SH-SY5Y (cell line): ENCODE data around the gene CD302.

Source experiments
- GATA2 ChIP-seq: IDR thresholded peaks from 2 replicates; pipeline ENCODE4 v1.6.1; 2011; ENCODE audit warnings: mild to moderate bottlenecking, low read depth, low read length
- GATA3 ChIP-seq: IDR thresholded peaks from 2 replicates; pipeline ENCODE4 v1.6.1; 2011; ENCODE audit warnings: low read depth, mild to moderate bottlenecking, low read length, moderate library complexity

DNA sequence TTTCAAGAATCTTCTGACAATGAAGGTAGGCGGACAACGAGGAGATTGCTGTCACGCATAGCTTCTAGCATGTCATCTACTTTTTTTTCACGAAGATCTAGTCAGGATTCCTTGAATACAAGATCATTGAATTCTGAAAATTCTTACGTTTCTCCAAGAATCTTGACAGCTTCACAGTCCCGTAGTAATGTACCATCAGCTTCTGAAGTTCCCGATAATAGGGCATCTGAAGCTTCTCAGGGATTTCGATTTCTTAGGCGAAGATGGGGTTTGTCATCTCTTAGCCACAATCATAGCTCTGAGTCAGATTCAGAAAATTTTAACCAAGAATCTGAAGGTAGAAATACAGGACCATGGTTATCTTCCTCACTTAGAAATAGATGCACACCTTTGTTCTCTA lies 49.9 kb downstream of the CD302 start:
- TF ChIP-seq GATA2, result no peak
- no peak for TF ChIP-seq GATA3
